Activated effector memory CD4-positive, alpha-beta T cell treated with anti-CD3 and anti-CD28 coated beads, Interleukin-2, amount 50 U/mL, for 16 hours (primary cell): ENCODE results near the gene MRAP.
A peak's percentile ranks its signal among the peaks of the same experiment; 100 is the strongest.
"Not testable (repeated sequence)": the region's sequence is repeated elsewhere in the genome, so short reads cannot be mapped to it uniquely, and the experiment has no call there.

Experiments
- DNase-seq: peaks from one replicate; pipeline ENCODE4 v3.0.0-alpha.2; 2020

MRAP gene

GRCh38 chr21:32301596-32301995 lies 2.9 kb downstream of the MRAP start:
- no peak for DNase-seq

GRCh38 chr21:32302560-32302959 lies 3.9 kb downstream of the MRAP start:
- DNase-seq: no peak

GRCh38 chr21:32303385-32303784 lies 4.7 kb downstream of the MRAP start:
- DNase-seq: no peak

GRCh38 chr21:32304998-32305397 lies 6.3 kb downstream of the MRAP start:
- DNase-seq: no peak

GRCh38 chr21:32306021-32306780 lies 7.5 kb downstream of the MRAP start:
- DNase-seq: no peak

- no peak for DNase-seq
Observed at GRCh38 chr21:32307706-32308105, 9.1 kb downstream of the MRAP start.

GRCh38 chr21:32308696-32309095 lies 10.0 kb downstream of the MRAP start:
- DNase-seq: no peak

GRCh38 chr21:32309906-32310460 lies 11.3 kb downstream of the MRAP start:
- no peak for DNase-seq

GRCh38 chr21:32310976-32311375 lies 12.3 kb downstream of the MRAP start:
- DNase-seq: not testable (repeated sequence)

GRCh38 chr21:32311621-32312020 lies 13.0 kb downstream of the MRAP start:
- DNase-seq: no peak

GRCh38 chr21:32312326-32312725 lies 13.7 kb downstream of the MRAP start:
- no peak for DNase-seq

GRCh38 chr21:32312976-32313375 lies 14.3 kb downstream of the MRAP start:
- no peak for DNase-seq

- DNase-seq: no peak
Observed at GRCh38 chr21:32314806-32315205, 16.2 kb downstream of the MRAP start.

- DNase-seq: no peak
Observed at GRCh38 chr21:32315511-32316281, 17.0 kb downstream of the MRAP start.

GRCh38 chr21:32316361-32317215 lies 17.9 kb downstream of the MRAP start:
- peak; percentile 39 for DNase-seq

GRCh38 chr21:32317726-32318125 lies 19.1 kb downstream of the MRAP start:
- no peak for DNase-seq

GRCh38 chr21:32319012-32319411 lies 20.4 kb downstream of the MRAP start:
- DNase-seq: peak; percentile 57

GRCh38 chr21:32320059-32320458 lies 21.4 kb downstream of the MRAP start:
- DNase-seq: peak; percentile 17

GRCh38 chr21:32320726-32321125 lies 22.1 kb downstream of the MRAP start:
- peak; percentile 36 for DNase-seq

- peak; percentile 16 for DNase-seq
Observed at GRCh38 chr21:32321480-32321879, 22.8 kb downstream of the MRAP start.

GRCh38 chr21:32322103-32322502 lies 23.4 kb downstream of the MRAP start:
- DNase-seq: no peak

- DNase-seq: peak; percentile 59
Observed at GRCh38 chr21:32322676-32323075, 24.0 kb downstream of the MRAP start.

GRCh38 chr21:32325706-32326105 lies 27.1 kb downstream of the MRAP start:
- DNase-seq: peak; percentile 31
